Caco-2 (cell line): ENCODE results near the gene FAM72C. TPM values are rescaled to one million over a fixed set of nuclear protein-coding genes. Genes with fewer than 3 reads are reported as not detected.
"Not testable (repeated sequence)": the region's sequence is repeated elsewhere in the genome, so short reads cannot be mapped to it uniquely, and the experiment has no call there.

Experiments
- BruUV-seq: library from RNA; stranded (reverse); fragments of 400-500 nt; replicated peaks from 2 replicates; lab custom pipeline; 2021; lab: Mats Ljungman, UMichigan
- CTCF ChIA-PET: fragments of 300-600 bp; sonication (Branson Sonifier 250); formaldehyde crosslinking; loops from one replicate; lab custom pipeline; 2022; ENCODE audit warnings: antibody characterized with exemption; lab: Charles Lee
- POLR2A ChIA-PET: fragments of 300-600 bp; sonication (Branson Sonifier 250); formaldehyde crosslinking; loops from one replicate; lab custom pipeline; 2022; ENCODE audit warnings: antibody characterized with exemption; lab: Charles Lee
- DNase-seq, 2 experiments: peaks; one replicate each; pipeline versions ENCODE4 v3.0.0 to v3.0.0-alpha.2; 2020 to 2022
- H3K27me3 ChIP-seq: replicated peaks from 2 replicates; pipeline ENCODE4 v1.6.0; 2011; ENCODE audit warnings: low read length; ENCODE audit not compliant: control insufficient read depth, insufficient read depth
- H3K36me3 ChIP-seq: 2 replicates; pipeline ENCODE4 v1.5.1; 2011; ENCODE audit warnings: low read length; ENCODE audit not compliant: control insufficient read depth, insufficient read depth
- H3K4me1 ChIP-seq: fragments of 250-450 bp; sonication (Bioruptor Pico); 2 replicates; pipeline ENCODE4 v1.5.1; 2020; ENCODE audit warnings: mild to moderate bottlenecking
- H3K4me3 ChIP-seq: 2 replicates; pipeline ENCODE4 v1.5.1; 2011; ENCODE audit warnings: low read depth, mild to moderate bottlenecking, control low read depth, low read length
- H3K9me3 ChIP-seq: fragments of 250-450 bp; sonication (Bioruptor Pico); 2 replicates; pipeline ENCODE4 v1.5.1; 2020; ENCODE audit warnings: mild to moderate bottlenecking, moderate library complexity
- H3K27ac Mint-ChIP-seq: one replicate; pipeline ENCODE4 v1.8.0; 2022; ENCODE audit warnings: mixed read lengths; ENCODE audit not compliant: unreplicated experiment
- H3K27me3 Mint-ChIP-seq: one replicate; pipeline ENCODE4 v1.8.0; 2022; ENCODE audit warnings: mixed read lengths; ENCODE audit not compliant: insufficient read depth, unreplicated experiment
- H3K36me3 Mint-ChIP-seq: one replicate; pipeline ENCODE4 v1.8.0; 2022; ENCODE audit warnings: mild to moderate bottlenecking, mixed read lengths; ENCODE audit not compliant: insufficient read depth, unreplicated experiment
- H3K4me1 Mint-ChIP-seq: one replicate; pipeline ENCODE4 v1.8.0; 2022; ENCODE audit warnings: low read depth, mixed read lengths; ENCODE audit not compliant: unreplicated experiment
- H3K4me3 Mint-ChIP-seq: one replicate; pipeline ENCODE4 v1.8.0; 2022; ENCODE audit warnings: mild to moderate bottlenecking, moderate library complexity, mixed read lengths; ENCODE audit not compliant: unreplicated experiment
- H3K9me3 Mint-ChIP-seq: one replicate; pipeline ENCODE4 v1.8.0; 2022; ENCODE audit warnings: mixed read lengths; ENCODE audit not compliant: unreplicated experiment
- intact Hi-C: fragments of 100-400 bp; cut with micrococcal nuclease; formaldehyde crosslinking; loops from one replicate; pipeline ENCODE4 v1.10.0; 2022; ENCODE audit not compliant: unreplicated experiment
- total RNA-seq: library from RNA; stranded (reverse); gene quantifications from 2 replicates; pipeline ENCODE4 v1.2.3, GENCODE V29; 2022

Gene FAM72C
- total RNA-seq, 1 experiment from 2014 or later: not detected

- H3K9me3 ChIP-seq, H3K4me1 ChIP-seq, H3K36me3 Mint-ChIP-seq, intact Hi-C loops, H3K4me3 ChIP-seq, CTCF ChIA-PET, H3K4me1 Mint-ChIP-seq, H3K4me3 Mint-ChIP-seq, POLR2A ChIA-PET, H3K36me3 ChIP-seq, BruUV-seq, H3K27me3 ChIP-seq, H3K27ac Mint-ChIP-seq, H3K9me3 Mint-ChIP-seq, DNase-seq, H3K27me3 Mint-ChIP-seq: not testable (repeated sequence)
Observed at GRCh38 chr1:143984721-143985473, 13.1 kb upstream of the FAM72C start.

DNA sequence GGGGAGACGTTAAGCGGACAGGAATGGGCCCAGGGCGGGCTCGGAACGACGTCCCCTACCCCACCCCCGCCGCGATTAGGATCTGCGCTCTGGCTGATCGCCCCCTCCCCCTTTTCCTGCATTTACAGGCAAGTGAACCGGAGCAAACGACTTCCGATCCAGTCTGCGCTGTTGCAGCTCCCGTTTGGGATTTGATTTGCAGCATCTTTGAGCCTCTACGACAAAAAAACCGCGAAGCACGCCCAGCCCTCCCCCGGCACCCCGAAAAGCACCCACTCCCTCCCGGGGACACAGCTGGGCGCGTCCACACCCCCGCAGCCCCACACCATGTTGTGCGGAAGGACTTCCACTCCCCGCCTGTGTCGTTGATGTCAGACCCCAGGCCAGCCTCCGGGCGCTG, 2.6 kb upstream of the FAM72C start:
- H3K9me3 Mint-ChIP-seq, CTCF ChIA-PET, DNase-seq, H3K27me3 Mint-ChIP-seq, POLR2A ChIA-PET, H3K9me3 ChIP-seq, H3K4me1 ChIP-seq, H3K36me3 Mint-ChIP-seq, H3K27me3 ChIP-seq, H3K4me3 ChIP-seq, H3K36me3 ChIP-seq, H3K4me3 Mint-ChIP-seq, BruUV-seq, H3K27ac Mint-ChIP-seq, H3K4me1 Mint-ChIP-seq, intact Hi-C loops: not testable (repeated sequence)

- H3K4me3 Mint-ChIP-seq, POLR2A ChIA-PET, BruUV-seq, DNase-seq, H3K9me3 Mint-ChIP-seq, H3K4me1 ChIP-seq, H3K4me1 Mint-ChIP-seq, H3K4me3 ChIP-seq, H3K27me3 ChIP-seq, H3K27ac Mint-ChIP-seq, H3K9me3 ChIP-seq, CTCF ChIA-PET, H3K36me3 Mint-ChIP-seq, intact Hi-C loops, H3K36me3 ChIP-seq, H3K27me3 Mint-ChIP-seq: not testable (repeated sequence)
Observed at GRCh38 chr1:143973876-143974414, 2.2 kb upstream of the FAM72C start.

- H3K9me3 ChIP-seq, H3K4me3 ChIP-seq, H3K9me3 Mint-ChIP-seq, H3K27ac Mint-ChIP-seq, H3K4me1 ChIP-seq, H3K4me3 Mint-ChIP-seq, H3K27me3 ChIP-seq, H3K27me3 Mint-ChIP-seq, H3K4me1 Mint-ChIP-seq, H3K36me3 ChIP-seq, intact Hi-C loops, BruUV-seq, H3K36me3 Mint-ChIP-seq, CTCF ChIA-PET, DNase-seq, POLR2A ChIA-PET: not testable (repeated sequence)
Observed at GRCh38 chr1:143972753-143973326, 1.1 kb upstream of the FAM72C start.

DNA sequence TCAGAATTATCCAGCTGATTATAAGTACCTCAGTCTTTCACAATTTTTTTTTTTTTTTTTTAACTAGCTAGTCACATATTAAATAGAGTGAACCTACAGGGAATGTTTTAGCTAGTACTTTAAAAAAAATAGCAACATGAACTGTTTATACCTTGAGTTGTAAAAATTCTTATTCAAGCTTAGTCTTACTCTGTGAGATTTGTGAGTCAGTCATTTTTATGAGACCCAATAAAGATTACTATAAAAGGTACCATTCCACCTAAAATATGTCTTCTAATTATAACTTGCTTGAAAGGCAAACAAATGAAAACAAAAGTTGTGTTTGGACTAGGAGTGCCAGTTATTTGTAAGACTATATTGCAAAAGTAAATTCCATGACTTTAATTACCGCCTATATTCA, 5.9 kb downstream of the FAM72C start:
- H3K27me3 ChIP-seq, H3K27ac Mint-ChIP-seq, DNase-seq, H3K4me3 Mint-ChIP-seq, H3K36me3 ChIP-seq, H3K9me3 Mint-ChIP-seq, H3K36me3 Mint-ChIP-seq, H3K9me3 ChIP-seq, BruUV-seq, H3K4me1 ChIP-seq, H3K4me1 Mint-ChIP-seq, POLR2A ChIA-PET, H3K4me3 ChIP-seq, intact Hi-C loops, H3K27me3 Mint-ChIP-seq, CTCF ChIA-PET: not testable (repeated sequence)

- H3K4me1 ChIP-seq, H3K36me3 ChIP-seq, H3K36me3 Mint-ChIP-seq, H3K4me3 Mint-ChIP-seq, POLR2A ChIA-PET, H3K27ac Mint-ChIP-seq, intact Hi-C loops, H3K27me3 Mint-ChIP-seq, H3K9me3 Mint-ChIP-seq, BruUV-seq, H3K27me3 ChIP-seq, DNase-seq, H3K4me1 Mint-ChIP-seq, H3K9me3 ChIP-seq, CTCF ChIA-PET, H3K4me3 ChIP-seq: not testable (repeated sequence)
Observed at GRCh38 chr1:143964294-143964693, 7.5 kb downstream of the FAM72C start.

DNA sequence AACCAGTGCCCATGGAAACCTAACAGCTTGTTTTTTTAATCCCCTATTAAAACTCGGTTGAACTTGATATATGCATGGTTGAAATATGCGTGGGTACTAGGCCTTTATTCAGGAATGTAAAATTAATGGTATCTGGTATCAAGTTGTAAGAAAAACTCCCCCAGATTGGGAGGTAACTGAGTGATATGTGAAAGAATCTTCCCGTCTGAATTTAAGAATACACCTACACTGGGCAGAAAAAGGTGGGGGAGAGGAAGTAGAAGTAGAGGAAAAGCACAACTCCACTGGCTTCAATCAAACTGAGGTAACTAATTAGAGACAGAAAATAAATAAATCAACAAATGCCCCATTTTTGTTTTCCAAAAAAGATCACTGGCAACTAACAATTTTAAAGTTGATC, 15.9 kb downstream of the FAM72C start:
- H3K27me3 ChIP-seq, intact Hi-C loops, DNase-seq, CTCF ChIA-PET, H3K27ac Mint-ChIP-seq, H3K4me1 ChIP-seq, H3K36me3 Mint-ChIP-seq, H3K36me3 ChIP-seq, H3K4me3 ChIP-seq, BruUV-seq, POLR2A ChIA-PET, H3K27me3 Mint-ChIP-seq, H3K9me3 ChIP-seq, H3K9me3 Mint-ChIP-seq, H3K4me3 Mint-ChIP-seq, H3K4me1 Mint-ChIP-seq: not testable (repeated sequence)
